ENCODE results near the gene SLC30A3. TPM values are rescaled to one million over a fixed set of nuclear protein-coding genes. Genes with fewer than 3 reads are reported as not detected.
A peak's percentile ranks its signal among the peaks of the same experiment; 100 is the strongest.

The SLC30A3 gene
- total and polyA plus RNA-seq, 2 of the 4 experiments (the other 2 are of a cell fraction): 0.15 TPM; not detected in 1

DNA sequence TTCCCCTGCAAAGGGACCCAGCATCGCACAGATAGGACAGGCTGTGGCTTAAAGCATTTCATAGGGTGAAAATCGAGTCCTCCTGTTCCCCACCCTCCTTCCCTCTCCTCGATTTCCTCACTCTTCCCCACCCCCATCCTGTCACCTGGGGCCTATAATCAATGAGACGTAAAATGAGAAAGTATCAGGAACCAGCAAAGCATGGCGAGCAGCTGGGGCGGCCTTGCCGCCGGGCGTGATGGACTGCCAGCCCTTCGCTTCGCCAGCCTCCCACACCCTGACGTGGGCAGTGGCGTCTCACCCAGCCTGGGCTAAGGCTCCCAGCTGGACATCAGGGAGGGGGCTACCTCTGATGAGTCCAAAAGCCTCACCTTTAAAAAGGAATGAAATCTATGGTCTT lies 11.1 kb downstream of the SLC30A3 start:
- H3K4ac ChIP-seq (ENCODE audit: low read depth, low read length): no peak overlapping the region

More for the DNA sequence above, 11.1 kb downstream of the SLC30A3 start:
- no peak overlapping the region for H4K8ac ChIP-seq (ENCODE audit: low read depth in 2 of 2, low read length in 2 of 2)
- no peak overlapping the region for H3K56ac ChIP-seq (ENCODE audit: extremely low read depth, insufficient read depth, low read length)
- peaks cover 13% of the 10 kb centered on the region for H3K27me3 ChIP-seq (ENCODE audit: control insufficient read depth, insufficient read depth, low read length)
- H2BK15ac ChIP-seq (ENCODE audit: low read depth, low read length): no peak overlapping the region
- H3K9ac ChIP-seq (ENCODE audit: low read depth, low read length): no peak overlapping the region
- H4K91ac ChIP-seq (ENCODE audit: insufficient read depth, low read depth, low read length): no peak overlapping the region
- H3K4me3 ChIP-seq (ENCODE audit: insufficient read depth, low read depth, low read length): no peak overlapping the region
- BruUV-seq (replicated peaks): no TSS peak
- no peak overlapping the region for H3K18ac ChIP-seq (ENCODE audit: low read depth, low read length)
- in situ Hi-C loops (cut with MboI; ENCODE audit: low sequenced_read_pairs) (no loop called here), intact Hi-C loops (cut with micrococcal nuclease) (no loop called here), dilution Hi-C loops (cut with HindIII; ENCODE audit: low sequenced_read_pairs, unreplicated experiment) (no loop called here)
- peak overlapping the region; percentile 30 for H2AFZ ChIP-seq (replicated peaks; ENCODE audit: low read length, poor library complexity)
- H2BK120ac ChIP-seq (ENCODE audit: low read depth, low read length): no peak overlapping the region
- H2AK5ac ChIP-seq (ENCODE audit: low read depth, low read length): no peak overlapping the region
- TF ChIP-seq POLR2A (IDR thresholded peaks at IDR 0.05; ENCODE audit: low read depth, low read length) (no peak), CHD1 (IDR thresholded peaks at IDR 0.05; ENCODE audit: low read depth, low read length) (no peak), MAFK (IDR thresholded peaks at IDR 0.05; ENCODE audit: low read depth, low read length) (no peak), BHLHE40 (IDR thresholded peaks at IDR 0.05; ENCODE audit: low read depth, low read length) (no peak), RFX5 (IDR thresholded peaks at IDR 0.05; ENCODE audit: low read depth, low read length) (no peak), CEBPB (IDR thresholded peaks at IDR 0.05; ENCODE audit: low read depth, low read length) (no peak), FOS (IDR thresholded peaks at IDR 0.05; ENCODE audit: low read depth, low read length) (no peak), MAZ (IDR thresholded peaks at IDR 0.05; ENCODE audit: borderline replicate concordance, low read depth, low read length) (no peak), MXI1 (IDR thresholded peaks at IDR 0.05; ENCODE audit: borderline replicate concordance, low read depth, low read length) (no peak), RCOR1 (IDR thresholded peaks at IDR 0.05; ENCODE audit: insufficient replicate concordance, low read length) (no peak), SMC3 (IDR thresholded peaks at IDR 0.05; ENCODE audit: low read depth, low read length) (no peak), RAD21 (IDR thresholded peaks at IDR 0.05; ENCODE audit: low read length) (no peak), NFE2L2 (IDR thresholded peaks at IDR 0.05; ENCODE audit: low read depth, low read length) (no peak)
- TF ChIP-seq, protein P1, sequence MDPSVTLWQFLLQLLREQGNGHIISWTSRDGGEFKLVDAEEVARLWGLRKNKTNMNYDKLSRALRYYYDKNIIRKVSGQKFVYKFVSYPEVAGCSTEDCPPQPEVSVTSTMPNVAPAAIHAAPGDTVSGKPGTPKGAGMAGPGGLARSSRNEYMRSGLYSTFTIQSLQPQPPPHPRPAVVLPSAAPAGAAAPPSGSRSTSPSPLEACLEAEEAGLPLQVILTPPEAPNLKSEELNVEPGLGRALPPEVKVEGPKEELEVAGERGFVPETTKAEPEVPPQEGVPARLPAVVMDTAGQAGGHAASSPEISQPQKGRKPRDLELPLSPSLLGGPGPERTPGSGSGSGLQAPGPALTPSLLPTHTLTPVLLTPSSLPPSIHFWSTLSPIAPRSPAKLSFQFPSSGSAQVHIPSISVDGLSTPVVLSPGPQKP (IDR thresholded peaks at IDR 0.05; ENCODE audit: borderline replicate concordance, low read depth, low read length): no peak
- TF ChIP-seq, protein P2, sequence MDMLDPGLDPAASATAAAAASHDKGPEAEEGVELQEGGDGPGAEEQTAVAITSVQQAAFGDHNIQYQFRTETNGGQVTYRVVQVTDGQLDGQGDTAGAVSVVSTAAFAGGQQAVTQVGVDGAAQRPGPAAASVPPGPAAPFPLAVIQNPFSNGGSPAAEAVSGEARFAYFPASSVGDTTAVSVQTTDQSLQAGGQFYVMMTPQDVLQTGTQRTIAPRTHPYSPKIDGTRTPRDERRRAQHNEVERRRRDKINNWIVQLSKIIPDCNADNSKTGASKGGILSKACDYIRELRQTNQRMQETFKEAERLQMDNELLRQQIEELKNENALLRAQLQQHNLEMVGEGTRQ (IDR thresholded peaks at IDR 0.05; ENCODE audit: low read depth, low read length): no peak
- TF ChIP-seq, protein P3, sequence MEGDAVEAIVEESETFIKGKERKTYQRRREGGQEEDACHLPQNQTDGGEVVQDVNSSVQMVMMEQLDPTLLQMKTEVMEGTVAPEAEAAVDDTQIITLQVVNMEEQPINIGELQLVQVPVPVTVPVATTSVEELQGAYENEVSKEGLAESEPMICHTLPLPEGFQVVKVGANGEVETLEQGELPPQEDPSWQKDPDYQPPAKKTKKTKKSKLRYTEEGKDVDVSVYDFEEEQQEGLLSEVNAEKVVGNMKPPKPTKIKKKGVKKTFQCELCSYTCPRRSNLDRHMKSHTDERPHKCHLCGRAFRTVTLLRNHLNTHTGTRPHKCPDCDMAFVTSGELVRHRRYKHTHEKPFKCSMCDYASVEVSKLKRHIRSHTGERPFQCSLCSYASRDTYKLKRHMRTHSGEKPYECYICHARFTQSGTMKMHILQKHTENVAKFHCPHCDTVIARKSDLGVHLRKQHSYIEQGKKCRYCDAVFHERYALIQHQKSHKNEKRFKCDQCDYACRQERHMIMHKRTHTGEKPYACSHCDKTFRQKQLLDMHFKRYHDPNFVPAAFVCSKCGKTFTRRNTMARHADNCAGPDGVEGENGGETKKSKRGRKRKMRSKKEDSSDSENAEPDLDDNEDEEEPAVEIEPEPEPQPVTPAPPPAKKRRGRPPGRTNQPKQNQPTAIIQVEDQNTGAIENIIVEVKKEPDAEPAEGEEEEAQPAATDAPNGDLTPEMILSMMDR (conservative IDR thresholded peaks at IDR 0.05; ENCODE audit: low read depth, low read length): no peak
- 0 out of 2 replicates have a peak, but pooled peaks cover 9% of the 10 kb centered on the region for H3K9me1 ChIP-seq (ENCODE audit: insufficient read depth, low read length)
- ChIA-PET CTCF (no interaction called here), POLR2A (ENCODE audit: unreplicated experiment) (no interaction called here)
- no peaks in the 10 kb centered on the region for H3K36me3 ChIP-seq (ENCODE audit: control insufficient read depth, insufficient read depth, low read length)
- no peak overlapping the region for H2BK20ac ChIP-seq (ENCODE audit: low read depth, low read length)
- WGBS, 2 experiments (ENCODE audit: extremely low coverage in 2 of 2, insufficient read length in 1 of 2): 100% methylated on average over 5 of the region's 13 CpGs; no CpG with 5 or more reads in 1 of the 2 experiments
- no peak overlapping the region for H4K5ac ChIP-seq (ENCODE audit: low read depth, low read length)
- no peak overlapping the region for H3K4me2 ChIP-seq (ENCODE audit: low read depth, low read length)
- no peak overlapping the region for H3K23ac ChIP-seq (ENCODE audit: low read depth, low read length)
- no peaks in the 10 kb centered on the region for H4K20me1 ChIP-seq (ENCODE audit: insufficient read depth, low read length)
- H3K4me1 ChIP-seq (ENCODE audit: control insufficient read depth, insufficient read depth, low read length): peaks cover 6% of the 10 kb centered on the region
- ATAC-seq (ENCODE audit: low read depth) (no peak), DNase-seq (no peak)
- no peak overlapping the region for H2AK9ac ChIP-seq (replicated peaks; ENCODE audit: low read depth, low read length, poor library complexity)
- no peak overlapping the region for H3K27ac ChIP-seq (ENCODE audit: insufficient read depth, low read length)
- H3K14ac ChIP-seq (replicated peaks; ENCODE audit: low read depth, low read length): no peak overlapping the region
- no peak overlapping the region for H2BK5ac ChIP-seq (ENCODE audit: low read depth, low read length, poor library complexity, severe bottlenecking)
- H3K79me1 ChIP-seq (ENCODE audit: low read depth in 1 of 2, low read length in 2 of 2): no peaks in the 10 kb centered on the region
- H3K9me3 ChIP-seq (ENCODE audit: control insufficient read depth, insufficient read depth, low read length): no peaks in the 10 kb centered on the region

Measured in IMR-90 (cell line).